HepG2 (cell line): Measurements from ENCODE around the gene TPCN2. TPM values are rescaled to one million over a fixed set of nuclear protein-coding genes. Genes with fewer than 3 reads are reported as not detected.

ENCODE experiments used
- ATF7-NPFF ChIP-seq: sonication (generic); formaldehyde crosslinking; IDR thresholded peaks from 2 replicates; pipeline ENCODE4 v1.8.1; 2023; ENCODE audit warnings: mild to moderate bottlenecking, low read depth, missing genetic modification reagents, moderate library complexity
- CREM ChIP-seq, 2 experiments: sonication (generic) in 1 of 2; formaldehyde crosslinking in 1 of 2; IDR thresholded peaks; 2 replicates each; pipeline versions ENCODE4 v1.4.0 to v1.6.1; 2016 to 2020; ENCODE audit warnings: antibody characterized with exemption in 1 of 2, mild to moderate bottlenecking in 1 of 2, missing genetic modification reagents in 1 of 2
- FOSL2 ChIP-seq: sonication (generic); formaldehyde crosslinking; IDR thresholded peaks from 2 replicates; pipeline ENCODE4 v1.4.0; 2020; ENCODE audit warnings: missing genetic modification reagents
- GLMP ChIP-seq: sonication (generic); formaldehyde crosslinking; IDR thresholded peaks from 2 replicates; pipeline ENCODE4 v1.9.0; 2021; ENCODE audit warnings: missing genetic modification reagents, mild to moderate bottlenecking, borderline replicate concordance
- HNRNPLL ChIP-seq: fragments of 200-400 bp; formaldehyde crosslinking; IDR thresholded peaks from 2 replicates; pipeline ENCODE4 v1.6.1; 2017; ENCODE audit warnings: mild to moderate bottlenecking, low read depth, low read length; ENCODE audit not compliant: poor library complexity, severe bottlenecking
- JARID2 ChIP-seq: sonication (generic); formaldehyde crosslinking; IDR thresholded peaks from 2 replicates; pipeline ENCODE4 v1.8.1; 2023; ENCODE audit warnings: missing genetic modification reagents, inconsistent platforms; ENCODE audit not compliant: insufficient replicate concordance
- PATZ1 ChIP-seq: sonication (generic); formaldehyde crosslinking; IDR thresholded peaks from 2 replicates; pipeline ENCODE4 v1.4.0; 2020; ENCODE audit warnings: missing genetic modification reagents
- PHB2 ChIP-seq: fragments of 450-650 bp; IDR thresholded peaks from 2 replicates; pipeline ENCODE4 v1.6.1; 2018; ENCODE audit not compliant: partially characterized antibody
- POLR2G ChIP-seq: fragments of 200-400 bp; formaldehyde crosslinking; IDR thresholded peaks from 2 replicates; pipeline ENCODE4 v1.6.1; 2018; ENCODE audit warnings: mild to moderate bottlenecking, low read depth, low read length, moderate library complexity
- PPARG ChIP-seq: conservative IDR thresholded peaks from 2 replicates; pipeline ENCODE4 v1.6.1; 2016; ENCODE audit warnings: missing biosample characterization, missing genetic modification reagents
- SALL2 ChIP-seq: sonication (generic); formaldehyde crosslinking; IDR thresholded peaks from 2 replicates; pipeline ENCODE4 v1.8.1; 2023; ENCODE audit warnings: mild to moderate bottlenecking, missing genetic modification reagents, inconsistent platforms
- TARDBP ChIP-seq: sonication (generic); formaldehyde crosslinking; IDR thresholded peaks from 2 replicates; pipeline ENCODE4 v1.8.0; 2022; ENCODE audit warnings: mild to moderate bottlenecking, missing genetic modification reagents
- TFDP1 ChIP-seq: IDR thresholded peaks from 2 replicates; pipeline ENCODE4 v1.6.1; 2016; ENCODE audit warnings: missing compliant biosample characterization, missing genetic modification reagents, borderline replicate concordance
- THAP11 ChIP-seq: IDR thresholded peaks from 2 replicates; pipeline ENCODE4 v1.6.1; 2016; ENCODE audit warnings: missing biosample characterization, missing genetic modification reagents
- THAP9 ChIP-seq: sonication (generic); formaldehyde crosslinking; IDR thresholded peaks from 2 replicates; pipeline ENCODE4; 2020; ENCODE audit warnings: missing genetic modification reagents, mild to moderate bottlenecking, borderline replicate concordance
- YEATS2 ChIP-seq: sonication (generic); formaldehyde crosslinking; IDR thresholded peaks from 2 replicates; pipeline ENCODE4 v1.4.0; 2020; ENCODE audit warnings: missing genetic modification reagents, borderline replicate concordance
- ZFP91 ChIP-seq: sonication (generic); formaldehyde crosslinking; IDR thresholded peaks from 2 replicates; pipeline ENCODE4 v1.9.0; 2022; ENCODE audit warnings: missing genetic modification reagents, mild to moderate bottlenecking, borderline replicate concordance
- ZNF260 ChIP-seq: sonication (generic); formaldehyde crosslinking; IDR thresholded peaks from 2 replicates; pipeline ENCODE4 v1.4.0; 2020; ENCODE audit warnings: missing genetic modification reagents, low read depth, mild to moderate bottlenecking, borderline replicate concordance
- polyA plus RNA-seq, 8 experiments: library from polyadenylated mRNA; depleted of rRNA in 3 of 8; stranded (reverse) in 7 of 8; unstranded in 1 of 8; fragments of >200 nt; fragmentation: Illumina TruSeq in 4 of 8; extraction: Trizol in 4 of 8; gene quantifications; 2 replicates each; pipeline versions ENCODE4 v1.2.1 to v1.2.3, GENCODE V29; 2011 to 2016; ENCODE audit warnings: low read depth in 4 of 8, missing spikeins in 1 of 8, mixed read lengths in 1 of 8; ENCODE audit not compliant: insufficient read depth in 1 of 8
- total RNA-seq, 5 experiments: library from RNA; depleted of rRNA; stranded (reverse); fragments of >200 nt; fragmentation: Illumina TruSeq; extraction: Trizol; gene quantifications; 2 replicates each; pipeline ENCODE4 v1.2.3, GENCODE V29; 2016; ENCODE audit warnings: low read depth in 1 of 5

The TPCN2 gene
- total and polyA plus RNA-seq, 2 of the 13 experiments (the other 11 are each of a cell fraction or from before 2014, with no cell fraction given): 5.6 to 5.9 TPM

- peak; percentile 73 for TF ChIP-seq POLR2G
- no peak for TF ChIP-seq YEATS2 (CRISPR knock-in tag)
- TF ChIP-seq SALL2: peak; percentile 61; the same call in 1 of the 2 replicates
- peak; percentile 97 for TF ChIP-seq PATZ1 (CRISPR knock-in tag)
- 0 out of 2 replicates have a peak, but pooled peaks have one; percentile 58 for TF ChIP-seq PPARG (CRISPR knock-in tag)
- no peak for TF ChIP-seq JARID2 (CRISPR knock-in tag)
- TF ChIP-seq ATF7-NPFF (CRISPR knock-in tag): peak; percentile 76; the same call in 1 of the 2 replicates
- peak; percentile 32; the same call in 1 of the 2 replicates for TF ChIP-seq THAP9 (CRISPR knock-in tag)
- TF ChIP-seq PHB2: no peak
- TF ChIP-seq CREM (IDR thresholded peaks at IDR 0.05): peak; percentile 36
- no peak for TF ChIP-seq CREM (CRISPR knock-in tag; IDR thresholded peaks at IDR 0.05)
- peak; percentile 64 for TF ChIP-seq FOSL2 (CRISPR knock-in tag)
- TF ChIP-seq TFDP1 (CRISPR knock-in tag): peak; percentile 47; the same call in 1 of the 2 replicates
- TF ChIP-seq ZNF260 (CRISPR knock-in tag): no peak
- peak; percentile 61 for TF ChIP-seq TARDBP (CRISPR knock-in tag)
- no peak for TF ChIP-seq GLMP (CRISPR knock-in tag)
- peak; percentile 46 for TF ChIP-seq HNRNPLL
- peak; percentile 52; the same call in 1 of the 2 replicates for TF ChIP-seq THAP11
- peak; percentile 63; the same call in 1 of the 2 replicates for TF ChIP-seq ZFP91 (CRISPR knock-in tag)
Measured at GRCh38 chr11:69157156-69157821, 108.6 kb downstream of the TPCN2 start (continued).
